IMR-90 (cell line): Measurements from ENCODE around the gene PLEKHS1. TPM values are rescaled to one million over a fixed set of nuclear protein-coding genes. Genes with fewer than 3 reads are reported as not detected.
A peak's percentile ranks its signal among the peaks of the same experiment; 100 is the strongest.

ENCODE experiments used
- ATAC-seq: fragments of 200-7000 bp; cut with Tn5 transposase; 2 replicates; pipeline ENCODE4 v1.9.1; 2020; ENCODE audit warnings: low read depth, mild to moderate bottlenecking, moderate library complexity
- BruUV-seq: library from RNA; stranded (reverse); fragments of 400-500 nt; replicated peaks from 2 replicates; lab custom pipeline; 2021; lab: Mats Ljungman, UMichigan
- CTCF ChIA-PET: fragments of 300-600 bp; formaldehyde crosslinking; extraction: SDS; loops from one replicate; lab custom pipeline; 2021; ENCODE audit warnings: antibody characterized with exemption; lab: Yijun Ruan, JAX
- POLR2A ChIA-PET: fragments of 300-600 bp; sonication (Branson Sonifier 250); formaldehyde crosslinking; loops from one replicate; lab custom pipeline; 2022; ENCODE audit warnings: antibody characterized with exemption; ENCODE audit not compliant: unreplicated experiment; lab: Charles Lee
- DNase-seq: peaks from one replicate; pipeline ENCODE4 v3.0.0; 2013
- H2AFZ ChIP-seq: replicated peaks from 2 replicates; pipeline ENCODE3; 2013; ENCODE audit warnings: low read length, mild to moderate bottlenecking; ENCODE audit not compliant: poor library complexity
- H2AK5ac ChIP-seq: 2 replicates; pipeline ENCODE4 v1.6.1; 2013; ENCODE audit warnings: low read depth, low read length, inconsistent platforms
- H2AK9ac ChIP-seq: replicated peaks from 2 replicates; pipeline ENCODE3; 2013; ENCODE audit warnings: mild to moderate bottlenecking, low read depth, low read length, moderate library complexity; ENCODE audit not compliant: poor library complexity
- H2BK120ac ChIP-seq: 2 replicates; pipeline ENCODE4 v1.6.1; 2013; ENCODE audit warnings: low read depth, low read length, inconsistent platforms
- H2BK15ac ChIP-seq: 3 replicates; pipeline ENCODE4 v1.6.1; 2013; ENCODE audit warnings: low read depth, low read length, inconsistent platforms
- H2BK20ac ChIP-seq: 2 replicates; pipeline ENCODE4 v1.6.1; 2013; ENCODE audit warnings: low read depth, mild to moderate bottlenecking, inconsistent platforms, low read length, moderate library complexity
- H2BK5ac ChIP-seq: 2 replicates; pipeline ENCODE4 v1.6.1; 2013; ENCODE audit warnings: mild to moderate bottlenecking, low read depth, low read length, inconsistent platforms; ENCODE audit not compliant: poor library complexity, severe bottlenecking
- H3K14ac ChIP-seq: replicated peaks from 2 replicates; pipeline ENCODE4 v1.6.1; 2013; ENCODE audit warnings: low read depth, low read length, inconsistent platforms
- H3K18ac ChIP-seq: 2 replicates; pipeline ENCODE4 v1.6.1; 2013; ENCODE audit warnings: low read depth, low read length, control low read depth
- H3K23ac ChIP-seq: 2 replicates; pipeline ENCODE4 v1.6.1; 2013; ENCODE audit warnings: low read depth, low read length, inconsistent platforms
- H3K27ac ChIP-seq: 2 replicates; pipeline ENCODE4 v1.5.1; 2013; ENCODE audit warnings: mild to moderate bottlenecking, control low read depth, low read length; ENCODE audit not compliant: insufficient read depth
- H3K27me3 ChIP-seq: 2 replicates; pipeline ENCODE4 v1.6.1; 2013; ENCODE audit warnings: low read length; ENCODE audit not compliant: control insufficient read depth, insufficient read depth
- H3K36me3 ChIP-seq: 2 replicates; pipeline ENCODE4 v1.6.1; 2013; ENCODE audit warnings: low read length, mixed read lengths; ENCODE audit not compliant: control insufficient read depth, insufficient read depth
- H3K4ac ChIP-seq: 2 replicates; pipeline ENCODE4 v1.6.1; 2013; ENCODE audit warnings: low read depth, low read length, inconsistent platforms
- H3K4me1 ChIP-seq: 2 replicates; pipeline ENCODE4 v1.6.1; 2013; ENCODE audit warnings: low read length, mixed read lengths; ENCODE audit not compliant: control insufficient read depth, insufficient read depth
- H3K4me2 ChIP-seq: 2 replicates; pipeline ENCODE4 v1.6.1; 2013; ENCODE audit warnings: low read depth, mild to moderate bottlenecking, control low read depth, low read length, moderate library complexity
- H3K4me3 ChIP-seq: 2 replicates; pipeline ENCODE4 v1.5.1; 2013; ENCODE audit warnings: low read depth, mild to moderate bottlenecking, control low read depth, low read length, moderate library complexity; ENCODE audit not compliant: insufficient read depth
- H3K56ac ChIP-seq: 2 replicates; pipeline ENCODE4 v1.6.1; 2013; ENCODE audit warnings: low read length, inconsistent platforms; ENCODE audit not compliant: insufficient read depth; ENCODE audit errors: extremely low read depth
- H3K79me1 ChIP-seq, 2 experiments: 2 replicates each; pipeline ENCODE4 v1.6.1; 2013; ENCODE audit warnings: low read length in 2 of 2, inconsistent platforms in 1 of 2, low read depth in 1 of 2
- H3K9ac ChIP-seq: 2 replicates; pipeline ENCODE4 v1.6.1; 2013; ENCODE audit warnings: low read depth, low read length, control low read depth
- H3K9me1 ChIP-seq: 2 replicates; pipeline ENCODE4 v1.6.1; 2013; ENCODE audit warnings: low read length, inconsistent platforms; ENCODE audit not compliant: insufficient read depth
- H3K9me3 ChIP-seq: 2 replicates; pipeline ENCODE4 v1.6.1; 2013; ENCODE audit warnings: low read length; ENCODE audit not compliant: control insufficient read depth, insufficient read depth
- H4K20me1 ChIP-seq: 2 replicates; pipeline ENCODE4 v1.6.1; 2013; ENCODE audit warnings: low read length, inconsistent platforms; ENCODE audit not compliant: insufficient read depth
- H4K5ac ChIP-seq: 2 replicates; pipeline ENCODE4 v1.6.1; 2013; ENCODE audit warnings: mild to moderate bottlenecking, low read depth, low read length, control low read depth
- H4K8ac ChIP-seq, 2 experiments: 2 replicates each; pipeline ENCODE4 v1.6.1; 2013; ENCODE audit warnings: low read depth in 2 of 2, low read length in 2 of 2, control low read depth in 1 of 2, inconsistent platforms in 1 of 2
- H4K91ac ChIP-seq: 2 replicates; pipeline ENCODE4 v1.6.1; 2013; ENCODE audit warnings: low read depth, low read length, inconsistent platforms; ENCODE audit not compliant: insufficient read depth
- CEBPB ChIP-seq: IDR thresholded peaks from 2 replicates; pipeline ENCODE4 v1.6.1; 2012; ENCODE audit warnings: low read depth, low read length, improper control_type of control experiment
- CHD1 ChIP-seq: IDR thresholded peaks from 2 replicates; pipeline ENCODE4 v1.6.1; 2012; ENCODE audit warnings: low read depth, low read length, improper control_type of control experiment
- CTCF ChIP-seq: conservative IDR thresholded peaks from 2 replicates; pipeline ENCODE4 v1.5.1; 2012; ENCODE audit warnings: mild to moderate bottlenecking, low read depth, low read length, improper control_type of control experiment
- FOS ChIP-seq: fragments of 150-350 bp; IDR thresholded peaks from 2 replicates; pipeline ENCODE4 v1.6.1; 2016; ENCODE audit warnings: low read depth, low read length
- MXI1 ChIP-seq: IDR thresholded peaks from 2 replicates; pipeline ENCODE4 v1.6.1; 2012; ENCODE audit warnings: low read depth, mild to moderate bottlenecking, low read length, moderate library complexity, borderline replicate concordance
- NFE2L2 ChIP-seq: fragments of 150-350 bp; IDR thresholded peaks from 2 replicates; pipeline ENCODE4 v1.6.1; 2016; ENCODE audit warnings: low read depth, mild to moderate bottlenecking, low read length
- POLR2A ChIP-seq: IDR thresholded peaks from 2 replicates; pipeline ENCODE4 v1.6.1; 2012; ENCODE audit warnings: mild to moderate bottlenecking, low read depth, low read length
- RAD21 ChIP-seq: IDR thresholded peaks from 2 replicates; pipeline ENCODE4 v1.6.1; 2012; ENCODE audit warnings: low read length, improper control_type of control experiment
- RFX5 ChIP-seq: IDR thresholded peaks from 2 replicates; pipeline ENCODE4 v1.8.0; 2012; ENCODE audit warnings: low read depth, mild to moderate bottlenecking, low read length, moderate library complexity
- USF2 ChIP-seq: fragments of 150-350 bp; IDR thresholded peaks from 2 replicates; pipeline ENCODE4 v1.6.1; 2017; ENCODE audit warnings: mild to moderate bottlenecking, antibody characterized with exemption, low read length, low read depth
- WGBS, 2 experiments: methylation state at CpG; one replicate each; pipeline versions ENCODE4 v1.1.5 to v1.1.7; 2013; ENCODE audit warnings: missing lambda C conversion rate in 2 of 2; ENCODE audit not compliant: insufficient read length in 1 of 2; ENCODE audit errors: extremely low coverage in 2 of 2; 5-methylcytosine and 5-hydroxymethylcytosine counted together
- dilution Hi-C: fragments of 300-500 bp; cut with HindIII; formaldehyde crosslinking; loops from one replicate; pipeline ENCODE4 v1.14.3; 2018; ENCODE audit warnings: low sequenced_read_pairs; ENCODE audit not compliant: unreplicated experiment
- in situ Hi-C: fragments of 300-500 bp; cut with MboI; formaldehyde crosslinking; loops from 3 replicates; pipeline ENCODE4 v1.14.3; 2019; ENCODE audit warnings: low sequenced_read_pairs, inconsistent platforms, mixed read lengths
- intact Hi-C: fragments of 100-400 bp; cut with micrococcal nuclease; formaldehyde crosslinking; loops from 2 replicates; pipeline ENCODE4 v1.10.0; 2022
- polyA plus RNA-seq, 3 experiments: library from polyadenylated mRNA; depleted of rRNA; stranded (reverse); fragments of >200 nt; gene quantifications; 2 replicates each; pipeline ENCODE4 v1.2.3, GENCODE V29; 2012; ENCODE audit warnings: low replicate concordance in 1 of 3
- total RNA-seq: library from RNA; depleted of rRNA; stranded (reverse); fragments of >200 nt; gene quantifications from 2 replicates; pipeline ENCODE4 v1.2.3, GENCODE V29; 2012

Gene PLEKHS1
- total and polyA plus RNA-seq, 2 of the 4 experiments (the other 2 are of a cell fraction) = not detected

GRCh38 chr10:113746217-113746957 is 5.1 kb upstream of the PLEKHS1 start:
- no peak for TF ChIP-seq RFX5
- no peak for TF ChIP-seq CTCF
- TF ChIP-seq CHD1 = no peak
- TF ChIP-seq RAD21 = no peak
- TF ChIP-seq NFE2L2 = no peak
- no peak for TF ChIP-seq POLR2A
- no peak for TF ChIP-seq USF2
- no peak for TF ChIP-seq MXI1
- TF ChIP-seq CEBPB = no peak
- no peak for TF ChIP-seq FOS
- H2BK5ac ChIP-seq = no peak overlapping the region
- H4K8ac ChIP-seq = no peak overlapping the region
- H2BK15ac ChIP-seq = no peak overlapping the region
- no peak overlapping the region for H2BK20ac ChIP-seq
- no peak overlapping the region for H2AFZ ChIP-seq
- H2AK5ac ChIP-seq = no peak overlapping the region
- H3K9me1 ChIP-seq = no peaks in the 10 kb centered on the region
- H3K4me2 ChIP-seq = no peak overlapping the region
- no peak overlapping the region for H2AK9ac ChIP-seq
- BruUV-seq = no TSS peak
- H3K56ac ChIP-seq = no peak overlapping the region
- no peak overlapping the region for H3K4ac ChIP-seq
- ChIA-PET CTCF (interaction anchor here (2.2 kb wide), 1 partner anchor 14 kb away, joined by 5 read pairs; no protein-coding TSS in a partner anchor), POLR2A (no interaction called here)
- 0% methylated on average over 1 of the region's 3 CpGs; no CpG with 5 or more reads in 1 of the 2 experiments for WGBS, 2 experiments
- H3K27me3 ChIP-seq = no peaks in the 10 kb centered on the region; the same call in 1 of the 2 replicates
- H4K91ac ChIP-seq = no peak overlapping the region
- no peaks in the 10 kb centered on the region for H3K4me1 ChIP-seq
- no peak overlapping the region for H3K23ac ChIP-seq
- H4K20me1 ChIP-seq = no peaks in the 10 kb centered on the region
- H3K9ac ChIP-seq = no peak overlapping the region
- H3K27ac ChIP-seq = no peak overlapping the region
- H3K79me1 ChIP-seq = no peaks in the 10 kb centered on the region
- H2BK120ac ChIP-seq = no peak overlapping the region
- dilution Hi-C loops (no loop called here), in situ Hi-C loops (no loop called here), intact Hi-C loops (no loop called here)
- H3K9me3 ChIP-seq = no peaks in the 10 kb centered on the region
- DNase-seq (no peak), ATAC-seq (peak; percentile 59)
- H3K18ac ChIP-seq = no peak overlapping the region
- H3K14ac ChIP-seq = no peak overlapping the region
- no peaks in the 10 kb centered on the region for H3K36me3 ChIP-seq
- no peak overlapping the region for H3K4me3 ChIP-seq
- no peak overlapping the region for H4K5ac ChIP-seq
